NCI-H345 (cell line): ENCODE measurements around the gene SLC9A3.

Experiments used
- DNase-seq: peaks from one replicate; lab custom pipeline; 2025; lab: John Stamatoyannopoulos, UW

Gene SLC9A3

GRCh38 chr5:505951-506525, 18.2 kb downstream of the SLC9A3 start:
- DNase-seq = no peak

- DNase-seq = no peak
Observed at GRCh38 chr5:504326-505154, 19.7 kb downstream of the SLC9A3 start.

DNA sequence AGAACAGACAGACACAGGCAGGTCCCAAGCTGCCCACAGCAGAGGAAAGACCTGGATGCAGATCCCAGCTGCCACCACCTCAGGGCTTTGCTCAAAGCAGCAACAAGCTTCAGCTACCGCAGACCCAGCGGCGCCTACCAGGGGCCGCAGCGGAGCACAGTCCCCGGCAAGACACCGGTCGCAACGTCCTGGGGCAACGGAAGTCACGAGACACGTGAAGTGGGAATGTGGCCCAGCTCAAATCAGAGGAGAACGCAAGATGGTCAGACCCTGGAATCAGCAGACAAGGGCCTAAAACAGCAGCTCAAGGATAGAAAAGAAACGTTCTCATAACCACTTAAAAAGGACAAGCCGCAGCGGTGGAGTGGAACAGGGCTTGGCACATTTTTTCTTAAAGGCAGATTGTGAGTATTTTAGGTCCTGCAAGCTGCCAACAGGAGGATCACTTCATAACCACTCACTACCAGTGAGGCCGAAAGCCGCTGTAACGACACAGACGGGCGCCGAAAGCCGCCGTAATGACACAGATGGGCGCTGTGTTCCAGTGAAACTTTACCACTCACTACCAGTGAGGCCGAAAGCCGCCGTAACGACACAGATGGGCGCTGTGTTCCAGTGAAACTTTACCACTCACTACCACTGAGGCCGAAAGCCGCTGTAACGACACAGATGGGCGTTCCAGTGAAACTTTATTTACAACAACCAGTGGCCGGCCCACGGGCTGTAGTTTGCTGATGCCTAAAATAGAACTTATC, 21.7 kb downstream of the SLC9A3 start:
- no peak for DNase-seq

GRCh38 chr5:501831-502184, 22.4 kb downstream of the SLC9A3 start:
- DNase-seq = no peak

GRCh38 chr5:501105-501830, 23.0 kb downstream of the SLC9A3 start:
- DNase-seq = no peak

DNA sequence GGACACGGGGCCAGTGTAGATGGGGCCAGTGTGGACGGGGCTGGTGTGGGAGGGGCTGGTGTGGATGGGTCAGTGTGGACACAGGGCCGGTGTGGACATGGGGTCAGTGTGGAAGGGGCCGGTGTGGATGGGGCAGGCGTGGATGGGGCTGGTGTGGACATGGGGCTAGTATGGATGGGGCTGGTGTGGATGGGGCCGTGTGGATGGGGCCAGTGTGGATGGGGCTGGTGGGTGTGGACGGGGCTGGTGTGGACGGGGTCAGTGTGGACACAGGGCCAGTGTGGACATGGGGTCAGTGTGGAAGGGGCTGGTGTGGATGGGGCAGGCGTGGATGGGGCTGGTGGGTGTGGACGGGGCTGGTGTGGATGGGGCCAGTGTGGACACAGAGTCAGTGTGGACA, 23.8 kb downstream of the SLC9A3 start:
- DNase-seq = no peak

- no peak for DNase-seq
Observed at GRCh38 chr5:499233-500209, 24.7 kb downstream of the SLC9A3 start.

DNA sequence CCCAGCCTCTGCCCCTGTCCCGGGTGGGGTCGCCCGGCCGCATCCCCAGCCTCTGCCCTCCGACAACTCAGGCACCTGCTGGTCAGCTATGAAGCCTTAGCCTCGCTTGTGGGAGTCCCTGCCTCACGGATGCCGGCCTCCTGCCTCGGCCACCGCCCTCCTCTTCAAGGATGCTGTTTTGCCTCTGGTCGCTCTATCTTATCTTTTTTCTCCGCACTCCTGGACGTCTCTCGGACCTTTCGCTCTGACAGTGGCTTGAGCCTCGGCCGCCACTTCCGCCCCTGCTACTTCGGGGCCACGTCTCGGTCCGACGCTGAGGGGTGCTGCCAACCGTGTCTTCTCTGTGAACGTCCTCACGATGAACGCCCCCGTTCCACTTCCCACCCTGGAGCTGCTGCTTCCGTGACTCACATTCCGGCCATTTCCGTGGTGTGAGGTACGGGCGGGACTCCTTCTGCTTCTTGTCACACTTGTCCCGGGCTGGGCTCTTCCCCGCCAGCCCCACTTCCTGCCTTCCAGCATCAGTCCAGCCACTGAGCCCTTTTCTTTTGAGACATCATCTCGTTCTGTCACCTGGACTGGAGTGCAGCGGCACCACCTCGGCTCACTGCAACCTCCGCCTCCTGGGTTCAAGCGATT, 26.3 kb downstream of the SLC9A3 start:
- DNase-seq = no peak

GRCh38 chr5:497090-497700, 27.1 kb downstream of the SLC9A3 start:
- no peak for DNase-seq

- no peak for DNase-seq
Observed at GRCh38 chr5:496028-496427, 28.2 kb downstream of the SLC9A3 start.

GRCh38 chr5:494667-495255, 29.5 kb downstream of the SLC9A3 start:
- no peak for DNase-seq

DNA sequence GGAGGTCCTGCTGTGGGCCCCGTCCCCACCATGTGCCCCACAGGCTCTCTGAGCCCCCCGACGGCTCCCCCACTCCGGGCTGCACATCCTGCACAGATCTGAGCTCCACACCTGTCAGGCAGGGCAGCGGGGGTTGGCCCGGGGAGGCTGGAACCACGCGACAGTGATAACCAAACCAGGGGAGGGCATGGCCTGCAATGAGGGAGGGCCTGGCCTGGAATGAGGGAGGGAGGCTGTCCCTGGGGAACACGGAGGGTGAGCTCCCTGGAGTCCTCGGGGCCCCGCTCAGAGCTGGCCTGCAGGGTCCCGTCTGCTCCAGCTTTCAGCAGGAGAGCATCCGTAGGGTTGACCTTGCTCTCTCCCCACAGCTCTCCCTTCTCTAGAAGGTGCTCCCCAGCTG, 30.5 kb downstream of the SLC9A3 start:
- DNase-seq = no peak

DNA sequence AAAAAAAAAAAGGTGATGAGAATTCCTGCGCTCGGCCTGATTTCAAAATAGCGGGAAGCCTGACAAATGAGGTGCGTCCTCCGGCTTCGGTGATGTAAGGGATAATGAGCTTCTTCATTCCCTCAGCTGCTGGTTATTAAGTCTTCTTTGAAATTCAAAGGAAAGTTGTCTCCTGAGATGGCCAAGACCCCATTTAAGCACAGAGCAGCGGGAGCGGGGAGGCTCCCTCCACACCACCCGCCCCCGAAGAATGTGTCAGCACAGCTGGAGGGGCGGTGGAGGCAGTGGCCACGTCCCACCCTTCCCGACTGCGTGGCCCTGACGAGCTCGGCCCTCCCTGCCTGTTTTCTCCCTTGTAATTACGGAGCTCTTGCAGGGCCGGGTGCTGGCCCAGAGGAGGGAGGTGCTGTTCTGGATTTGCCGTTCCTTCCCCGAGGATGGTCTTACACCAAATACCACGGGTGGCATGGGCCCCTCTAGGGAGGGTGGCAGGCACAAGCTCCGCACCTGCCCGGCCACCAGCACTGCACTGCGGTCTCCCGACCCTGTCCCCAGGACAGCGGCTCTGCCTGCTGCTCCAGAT, 31.0 kb downstream of the SLC9A3 start:
- no peak for DNase-seq

GRCh38 chr5:492314-492893, 31.8 kb downstream of the SLC9A3 start:
- DNase-seq = no peak

- DNase-seq = no peak
Observed at GRCh38 chr5:491856-492155, 32.4 kb downstream of the SLC9A3 start.

GRCh38 chr5:491119-491855, 33.0 kb downstream of the SLC9A3 start:
- no peak for DNase-seq

DNA sequence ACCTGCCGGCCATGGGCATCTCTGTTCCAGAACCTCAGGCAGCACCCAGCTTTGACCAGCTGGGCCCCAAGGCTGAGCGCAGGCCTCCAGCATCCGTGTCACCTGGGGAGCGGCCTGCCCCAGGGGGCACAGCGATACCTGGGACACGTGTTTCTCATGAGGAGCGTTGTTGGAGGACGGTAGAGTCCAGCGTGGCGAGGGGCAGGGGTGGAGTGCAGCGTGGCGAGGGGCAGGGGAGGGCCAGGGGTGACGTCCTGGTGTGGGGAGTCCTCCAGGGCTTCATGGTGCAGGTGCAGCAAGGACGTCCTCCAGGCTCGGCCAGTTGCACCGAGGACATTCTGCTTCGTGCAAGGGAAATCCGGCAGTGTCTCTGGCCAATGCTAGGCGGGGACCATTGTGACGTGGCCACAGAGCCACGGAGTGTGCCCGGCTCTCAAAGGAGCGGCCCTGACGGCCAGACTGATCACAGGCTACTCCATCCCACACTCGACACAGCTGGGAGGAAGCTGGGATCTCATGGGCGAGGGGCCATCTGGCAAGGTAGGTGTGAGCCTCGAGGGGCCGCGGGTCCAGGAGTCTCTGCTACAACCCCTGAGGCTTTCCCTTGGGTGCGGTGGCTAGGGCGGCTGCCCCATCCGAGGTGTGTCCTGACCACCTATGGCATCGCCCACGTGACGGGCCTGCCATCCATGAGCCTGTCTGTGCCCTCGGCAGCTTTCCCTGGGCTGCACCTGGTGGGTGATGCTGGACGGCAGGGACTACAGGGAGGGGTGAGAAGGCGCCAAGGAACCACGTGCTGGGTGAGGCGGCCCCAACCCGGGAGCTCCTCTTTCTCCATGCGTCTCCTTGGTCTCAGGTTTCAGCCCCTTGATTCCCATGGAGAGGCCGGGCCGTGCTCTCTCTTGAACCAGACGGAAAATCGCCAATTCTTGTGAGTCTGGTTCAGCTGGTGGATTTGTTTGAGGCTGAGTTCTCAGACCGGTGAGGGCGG, 33.8 kb downstream of the SLC9A3 start:
- DNase-seq = no peak
